H1 (cell line): ENCODE measurements around the gene C20orf141. TPM values are rescaled to one million over a fixed set of nuclear protein-coding genes. Genes with fewer than 3 reads are reported as not detected.

Experiments
- CBX8 ChIP-seq: fragments of 300-800, 300-1000 bp; sonication (generic); IDR thresholded peaks from 2 replicates; pipeline ENCODE4 v1.7.1; 2016; ENCODE audit warnings: low read depth, low read length, borderline replicate concordance
- EZH2 ChIP-seq: fragments of 200-600 bp; sonication (generic); IDR thresholded peaks from 2 replicates; pipeline ENCODE4 v1.7.1; 2012; ENCODE audit warnings: low read depth, mild to moderate bottlenecking, moderate library complexity, low read length, inconsistent platforms; ENCODE audit not compliant: severe bottlenecking
- RBBP5 ChIP-seq: IDR thresholded peaks from 2 replicates; pipeline ENCODE4 v1.7.1; 2012; ENCODE audit warnings: low read depth, mild to moderate bottlenecking, inconsistent platforms, low read length, moderate library complexity, borderline replicate concordance
- polyA plus RNA-seq, 7 experiments: library from polyadenylated mRNA; depleted of rRNA in 3 of 7; stranded (reverse) in 5 of 7; unstranded in 2 of 7; fragments of >200 nt in 5 of 7; fragments of 200-250 nt in 2 of 7; gene quantifications; 1 replicate in 5 of 7; 2 replicates in 1 of 7; 4 replicates in 1 of 7; pipeline versions ENCODE4 v1.2.1 to v1.2.3, GENCODE V29; 2011 to 2013; ENCODE audit warnings: missing spikeins in 2 of 7, mixed read lengths in 2 of 7
- total RNA-seq: library from RNA; stranded (reverse); fragmentation: NEBNext Ultra II Directional; extraction: Animal tissue kit (Norgen Biotek cat#: 25700); gene quantifications from 2 replicates; pipeline ENCODE4 v1.2.1, GENCODE V29; 2021
- TF ChIP-seq, protein P1 (sequence below): fragments of 300-600 bp; sonication (generic); IDR thresholded peaks from 2 replicates; pipeline ENCODE4 v1.7.1; 2012; ENCODE audit warnings: low read length, moderate library complexity, mild to moderate bottlenecking, inconsistent platforms; ENCODE audit not compliant: insufficient replicate concordance

The C20orf141 gene
- total and polyA plus RNA-seq, 2 of the 8 experiments (the other 6 are each of a cell fraction or from before 2014, with no cell fraction given) = not detected

DNA sequence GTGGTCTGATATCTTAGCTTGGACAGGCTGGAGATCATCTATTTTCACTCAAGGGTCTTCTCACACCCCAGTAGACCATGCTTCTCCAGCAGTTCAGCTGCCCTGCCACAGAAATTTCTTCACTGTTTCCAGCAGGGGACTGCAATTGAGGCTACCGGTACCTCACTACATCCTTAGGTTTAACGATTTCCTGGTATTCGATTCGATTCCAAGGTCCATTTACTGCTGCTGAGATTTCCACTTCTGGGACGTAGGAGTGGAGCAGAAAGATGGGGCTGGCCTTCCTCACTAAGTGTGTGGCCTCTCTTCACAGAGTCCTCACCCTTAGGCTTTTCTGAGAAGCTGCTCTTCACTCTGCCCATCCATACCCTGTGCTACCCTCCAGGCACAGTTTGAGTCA is 31.9 kb downstream of the C20orf141 start (continued):
- TF ChIP-seq, protein P1, sequence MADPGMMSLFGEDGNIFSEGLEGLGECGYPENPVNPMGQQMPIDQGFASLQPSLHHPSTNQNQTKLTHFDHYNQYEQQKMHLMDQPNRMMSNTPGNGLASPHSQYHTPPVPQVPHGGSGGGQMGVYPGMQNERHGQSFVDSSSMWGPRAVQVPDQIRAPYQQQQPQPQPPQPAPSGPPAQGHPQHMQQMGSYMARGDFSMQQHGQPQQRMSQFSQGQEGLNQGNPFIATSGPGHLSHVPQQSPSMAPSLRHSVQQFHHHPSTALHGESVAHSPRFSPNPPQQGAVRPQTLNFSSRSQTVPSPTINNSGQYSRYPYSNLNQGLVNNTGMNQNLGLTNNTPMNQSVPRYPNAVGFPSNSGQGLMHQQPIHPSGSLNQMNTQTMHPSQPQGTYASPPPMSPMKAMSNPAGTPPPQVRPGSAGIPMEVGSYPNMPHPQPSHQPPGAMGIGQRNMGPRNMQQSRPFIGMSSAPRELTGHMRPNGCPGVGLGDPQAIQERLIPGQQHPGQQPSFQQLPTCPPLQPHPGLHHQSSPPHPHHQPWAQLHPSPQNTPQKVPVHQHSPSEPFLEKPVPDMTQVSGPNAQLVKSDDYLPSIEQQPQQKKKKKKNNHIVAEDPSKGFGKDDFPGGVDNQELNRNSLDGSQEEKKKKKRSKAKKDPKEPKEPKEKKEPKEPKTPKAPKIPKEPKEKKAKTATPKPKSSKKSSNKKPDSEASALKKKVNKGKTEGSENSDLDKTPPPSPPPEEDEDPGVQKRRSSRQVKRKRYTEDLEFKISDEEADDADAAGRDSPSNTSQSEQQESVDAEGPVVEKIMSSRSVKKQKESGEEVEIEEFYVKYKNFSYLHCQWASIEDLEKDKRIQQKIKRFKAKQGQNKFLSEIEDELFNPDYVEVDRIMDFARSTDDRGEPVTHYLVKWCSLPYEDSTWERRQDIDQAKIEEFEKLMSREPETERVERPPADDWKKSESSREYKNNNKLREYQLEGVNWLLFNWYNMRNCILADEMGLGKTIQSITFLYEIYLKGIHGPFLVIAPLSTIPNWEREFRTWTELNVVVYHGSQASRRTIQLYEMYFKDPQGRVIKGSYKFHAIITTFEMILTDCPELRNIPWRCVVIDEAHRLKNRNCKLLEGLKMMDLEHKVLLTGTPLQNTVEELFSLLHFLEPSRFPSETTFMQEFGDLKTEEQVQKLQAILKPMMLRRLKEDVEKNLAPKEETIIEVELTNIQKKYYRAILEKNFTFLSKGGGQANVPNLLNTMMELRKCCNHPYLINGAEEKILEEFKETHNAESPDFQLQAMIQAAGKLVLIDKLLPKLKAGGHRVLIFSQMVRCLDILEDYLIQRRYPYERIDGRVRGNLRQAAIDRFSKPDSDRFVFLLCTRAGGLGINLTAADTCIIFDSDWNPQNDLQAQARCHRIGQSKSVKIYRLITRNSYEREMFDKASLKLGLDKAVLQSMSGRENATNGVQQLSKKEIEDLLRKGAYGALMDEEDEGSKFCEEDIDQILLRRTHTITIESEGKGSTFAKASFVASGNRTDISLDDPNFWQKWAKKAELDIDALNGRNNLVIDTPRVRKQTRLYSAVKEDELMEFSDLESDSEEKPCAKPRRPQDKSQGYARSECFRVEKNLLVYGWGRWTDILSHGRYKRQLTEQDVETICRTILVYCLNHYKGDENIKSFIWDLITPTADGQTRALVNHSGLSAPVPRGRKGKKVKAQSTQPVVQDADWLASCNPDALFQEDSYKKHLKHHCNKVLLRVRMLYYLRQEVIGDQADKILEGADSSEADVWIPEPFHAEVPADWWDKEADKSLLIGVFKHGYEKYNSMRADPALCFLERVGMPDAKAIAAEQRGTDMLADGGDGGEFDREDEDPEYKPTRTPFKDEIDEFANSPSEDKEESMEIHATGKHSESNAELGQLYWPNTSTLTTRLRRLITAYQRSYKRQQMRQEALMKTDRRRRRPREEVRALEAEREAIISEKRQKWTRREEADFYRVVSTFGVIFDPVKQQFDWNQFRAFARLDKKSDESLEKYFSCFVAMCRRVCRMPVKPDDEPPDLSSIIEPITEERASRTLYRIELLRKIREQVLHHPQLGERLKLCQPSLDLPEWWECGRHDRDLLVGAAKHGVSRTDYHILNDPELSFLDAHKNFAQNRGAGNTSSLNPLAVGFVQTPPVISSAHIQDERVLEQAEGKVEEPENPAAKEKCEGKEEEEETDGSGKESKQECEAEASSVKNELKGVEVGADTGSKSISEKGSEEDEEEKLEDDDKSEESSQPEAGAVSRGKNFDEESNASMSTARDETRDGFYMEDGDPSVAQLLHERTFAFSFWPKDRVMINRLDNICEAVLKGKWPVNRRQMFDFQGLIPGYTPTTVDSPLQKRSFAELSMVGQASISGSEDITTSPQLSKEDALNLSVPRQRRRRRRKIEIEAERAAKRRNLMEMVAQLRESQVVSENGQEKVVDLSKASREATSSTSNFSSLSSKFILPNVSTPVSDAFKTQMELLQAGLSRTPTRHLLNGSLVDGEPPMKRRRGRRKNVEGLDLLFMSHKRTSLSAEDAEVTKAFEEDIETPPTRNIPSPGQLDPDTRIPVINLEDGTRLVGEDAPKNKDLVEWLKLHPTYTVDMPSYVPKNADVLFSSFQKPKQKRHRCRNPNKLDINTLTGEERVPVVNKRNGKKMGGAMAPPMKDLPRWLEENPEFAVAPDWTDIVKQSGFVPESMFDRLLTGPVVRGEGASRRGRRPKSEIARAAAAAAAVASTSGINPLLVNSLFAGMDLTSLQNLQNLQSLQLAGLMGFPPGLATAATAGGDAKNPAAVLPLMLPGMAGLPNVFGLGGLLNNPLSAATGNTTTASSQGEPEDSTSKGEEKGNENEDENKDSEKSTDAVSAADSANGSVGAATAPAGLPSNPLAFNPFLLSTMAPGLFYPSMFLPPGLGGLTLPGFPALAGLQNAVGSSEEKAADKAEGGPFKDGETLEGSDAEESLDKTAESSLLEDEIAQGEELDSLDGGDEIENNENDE = no peak
- TF ChIP-seq EZH2 (no peak), CBX8 (no peak), RBBP5 (no peak)
